Esophagus squamous epithelium (tissue), 5 donors: ENCODE results near the gene ADGRF4. TPM values are rescaled to one million over a fixed set of nuclear protein-coding genes. Genes with fewer than 3 reads are reported as not detected.

ENCODE experiments used
- DNase-seq: peaks from one replicate; lab custom pipeline; 2025; lab: John Stamatoyannopoulos, UW
- H3K27ac ChIP-seq, 4 donors: fragments of 200-600 bp; sonication (generic); one replicate each; pipeline ENCODE4 v1.5.1; 2016 to 2019; ENCODE audit warnings: mild to moderate bottlenecking in 1 of 4
- H3K27me3 ChIP-seq, 4 donors: fragments of 200-600 bp; sonication (generic); 1 replicate in 3 of 4; 2 replicates in 1 of 4; pipeline versions ENCODE4 v1.5.1 to v1.6.0; 2017 to 2021; ENCODE audit warnings: antibody characterized with exemption in 1 of 4
- H3K36me3 ChIP-seq, 3 donors: fragments of 200-600 bp; sonication (generic); one replicate each; pipeline ENCODE4 v1.5.1; 2016 to 2019
- H3K4me1 ChIP-seq, 3 donors: fragments of 200-600 bp; sonication (generic); one replicate each; pipeline ENCODE4 v1.5.1; 2017 to 2019
- H3K4me3 ChIP-seq, 4 donors: fragments of 200-600 bp; sonication (generic); 1 replicate in 3 of 4; 2 replicates in 1 of 4; pipeline ENCODE4 v1.5.1; 2016 to 2019; ENCODE audit warnings: mild to moderate bottlenecking in 2 of 4, moderate library complexity in 1 of 4
- H3K9me3 ChIP-seq, 3 donors: fragments of 200-600 bp; sonication (generic); one replicate each; pipeline ENCODE4 v1.5.1; 2016 to 2019
- POLR2A ChIP-seq, 4 donors: fragments of 450-650 bp; IDR thresholded peaks; one replicate each; pipeline ENCODE4 v1.6.1; 2017; ENCODE audit warnings: antibody characterized with exemption in 4 of 4, mild to moderate bottlenecking in 4 of 4, moderate library complexity in 3 of 4
- WGBS, 2 donors: methylation state at CpG; one replicate each; pipeline ENCODE4 v1.1.5; 2018; 5-methylcytosine and 5-hydroxymethylcytosine counted together
- intact Hi-C: fragments of 100-400 bp; cut with DNase I; formaldehyde crosslinking; loops from one replicate; pipeline ENCODE4 v1.15.0; 2022
- total RNA-seq, 4 donors: library from RNA; depleted of rRNA; stranded (reverse); fragments of >200 nt; gene quantifications; one replicate each; pipeline ENCODE4 v1.1.0, GENCODE V29; 2016
- TF ChIP-seq, protein P1 (sequence below), 6 experiments: fragments of 450-650 bp in 4 of 6; fragments of 200-600 bp in 2 of 6; sonication (generic) in 2 of 6; IDR thresholded peaks; one replicate each; pipeline ENCODE4 v1.5.1; 2016 to 2019; ENCODE audit warnings: antibody characterized with exemption in 6 of 6, mild to moderate bottlenecking in 4 of 6, moderate library complexity in 4 of 6
- donor health status: DM: yes; HTN: yes; CAD: no.

The ADGRF4 gene, protein sequence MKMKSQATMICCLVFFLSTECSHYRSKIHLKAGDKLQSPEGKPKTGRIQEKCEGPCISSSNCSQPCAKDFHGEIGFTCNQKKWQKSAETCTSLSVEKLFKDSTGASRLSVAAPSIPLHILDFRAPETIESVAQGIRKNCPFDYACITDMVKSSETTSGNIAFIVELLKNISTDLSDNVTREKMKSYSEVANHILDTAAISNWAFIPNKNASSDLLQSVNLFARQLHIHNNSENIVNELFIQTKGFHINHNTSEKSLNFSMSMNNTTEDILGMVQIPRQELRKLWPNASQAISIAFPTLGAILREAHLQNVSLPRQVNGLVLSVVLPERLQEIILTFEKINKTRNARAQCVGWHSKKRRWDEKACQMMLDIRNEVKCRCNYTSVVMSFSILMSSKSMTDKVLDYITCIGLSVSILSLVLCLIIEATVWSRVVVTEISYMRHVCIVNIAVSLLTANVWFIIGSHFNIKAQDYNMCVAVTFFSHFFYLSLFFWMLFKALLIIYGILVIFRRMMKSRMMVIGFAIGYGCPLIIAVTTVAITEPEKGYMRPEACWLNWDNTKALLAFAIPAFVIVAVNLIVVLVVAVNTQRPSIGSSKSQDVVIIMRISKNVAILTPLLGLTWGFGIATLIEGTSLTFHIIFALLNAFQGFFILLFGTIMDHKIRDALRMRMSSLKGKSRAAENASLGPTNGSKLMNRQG
- total RNA-seq, result 10 to 100 TPM; 16.8 to 26.1 (median 19.3) TPM

DNA sequence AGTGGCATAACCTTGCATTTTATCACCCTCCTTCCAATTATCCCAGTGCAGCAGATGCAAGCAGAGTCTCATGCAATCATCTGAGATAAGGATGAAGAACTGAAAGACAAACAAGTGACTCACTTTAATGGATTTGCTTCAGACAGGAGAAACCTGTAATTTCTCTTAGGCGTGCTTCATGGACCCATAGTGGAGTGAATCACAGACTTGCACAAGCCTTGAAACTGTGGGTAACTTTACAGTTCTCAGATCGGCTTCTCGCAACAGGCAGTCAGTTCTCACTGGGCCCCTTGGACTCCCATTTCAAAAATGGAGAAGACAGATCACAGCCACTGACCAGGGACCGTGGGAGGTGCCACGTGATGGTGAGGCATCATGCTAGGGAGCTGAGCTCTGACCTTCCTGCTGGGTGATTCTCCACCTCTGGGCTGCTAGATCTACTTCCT, at the start of gene ADGRF4:
ADGRF4 (plus strand) TSS at position 239 of the 446 bp plus-strand sequence. CDS start 8,666 bp downstream, outside the sequence.
- Histone ChIP-seq H3K36me3 (no peaks in the 10 kb centered on the region), H3K9me3 (no peaks in the 10 kb centered on the region), H3K27ac (peak within 1 kb of the TSS; percentile 80 to 86 (median 84)), H3K4me3 (peak within 1 kb of the TSS; percentile 27 to 53 (median 38)), H3K27me3 (no peaks in the 10 kb centered on the region), H3K4me1 (peaks cover 0 to 45% (median 9%) of the 10 kb centered on the region in 3 donors)
- no peak for DNase-seq
- WGBS, 2 donors, result 36 to 45% methylated on average over 3 to 5 of the region's 5 CpGs
- no peak for TF ChIP-seq POLR2A (IDR thresholded peaks at IDR 0.05)
- TF ChIP-seq, protein P1, sequence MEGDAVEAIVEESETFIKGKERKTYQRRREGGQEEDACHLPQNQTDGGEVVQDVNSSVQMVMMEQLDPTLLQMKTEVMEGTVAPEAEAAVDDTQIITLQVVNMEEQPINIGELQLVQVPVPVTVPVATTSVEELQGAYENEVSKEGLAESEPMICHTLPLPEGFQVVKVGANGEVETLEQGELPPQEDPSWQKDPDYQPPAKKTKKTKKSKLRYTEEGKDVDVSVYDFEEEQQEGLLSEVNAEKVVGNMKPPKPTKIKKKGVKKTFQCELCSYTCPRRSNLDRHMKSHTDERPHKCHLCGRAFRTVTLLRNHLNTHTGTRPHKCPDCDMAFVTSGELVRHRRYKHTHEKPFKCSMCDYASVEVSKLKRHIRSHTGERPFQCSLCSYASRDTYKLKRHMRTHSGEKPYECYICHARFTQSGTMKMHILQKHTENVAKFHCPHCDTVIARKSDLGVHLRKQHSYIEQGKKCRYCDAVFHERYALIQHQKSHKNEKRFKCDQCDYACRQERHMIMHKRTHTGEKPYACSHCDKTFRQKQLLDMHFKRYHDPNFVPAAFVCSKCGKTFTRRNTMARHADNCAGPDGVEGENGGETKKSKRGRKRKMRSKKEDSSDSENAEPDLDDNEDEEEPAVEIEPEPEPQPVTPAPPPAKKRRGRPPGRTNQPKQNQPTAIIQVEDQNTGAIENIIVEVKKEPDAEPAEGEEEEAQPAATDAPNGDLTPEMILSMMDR (IDR thresholded peaks at IDR 0.05), result no peak
- intact Hi-C loops, result no loop called here

DNA sequence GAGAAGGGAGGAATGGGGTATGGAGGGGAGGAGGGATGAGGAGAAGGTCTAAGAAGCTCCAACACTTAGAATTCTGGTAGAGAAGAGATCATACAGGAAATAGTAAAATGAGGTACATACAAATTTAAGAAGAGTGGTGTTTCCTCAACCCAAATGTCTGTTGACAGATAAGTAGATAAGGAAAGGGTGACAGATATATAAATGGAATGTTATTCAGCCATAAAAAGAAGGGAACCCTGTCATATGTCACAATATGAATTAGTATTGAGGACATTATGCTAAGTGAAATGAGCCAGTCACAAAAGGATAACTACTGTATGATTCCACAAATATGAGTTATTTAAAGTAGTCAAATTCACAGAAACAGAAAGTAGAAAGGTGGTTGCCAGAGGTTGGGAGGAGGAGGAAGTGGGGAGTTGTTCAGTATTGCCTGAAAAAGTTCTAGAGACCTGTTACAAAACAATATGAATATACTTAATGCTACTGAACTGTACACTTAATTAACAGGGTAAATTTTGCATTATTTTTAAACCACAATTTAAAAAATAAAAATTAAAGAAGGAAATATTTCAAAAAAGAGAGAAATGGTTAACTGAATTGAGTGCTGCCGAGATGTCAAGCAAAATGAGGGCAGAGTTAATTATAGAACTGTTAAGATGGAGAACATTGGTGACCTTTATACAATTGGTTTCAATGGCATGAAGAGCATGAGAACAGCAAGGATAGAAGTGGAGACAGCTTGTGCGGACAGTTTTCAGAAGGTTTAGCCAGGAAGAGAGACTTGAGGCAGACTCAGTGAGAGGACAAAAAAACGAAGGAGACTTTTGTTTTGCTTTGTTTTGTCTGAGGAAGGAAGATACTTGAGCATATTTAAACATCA, 47.6 kb upstream of the ADGRF4 start:
- DNase-seq, result no peak
- intact Hi-C loops, result no loop called here
- no peaks in the 10 kb centered on the region for H3K27me3 ChIP-seq
- no peaks in the 10 kb centered on the region for H3K36me3 ChIP-seq
- no peaks in the 10 kb centered on the region for H3K9me3 ChIP-seq
- no peak for TF ChIP-seq POLR2A (IDR thresholded peaks at IDR 0.05)
- TF ChIP-seq, protein P1 (IDR thresholded peaks at IDR 0.05), result no peak
- peaks cover 0 to 24% (median 0%) of the 10 kb centered on the region in 3 donors for H3K4me1 ChIP-seq
- peak overlapping the region in 1 of 4 donors; percentile 48 for H3K27ac ChIP-seq
- H3K4me3 ChIP-seq, result no peak overlapping the region
- 66 to 72% methylated on average over 3 of the region's 3 CpGs for WGBS, 2 donors

DNA sequence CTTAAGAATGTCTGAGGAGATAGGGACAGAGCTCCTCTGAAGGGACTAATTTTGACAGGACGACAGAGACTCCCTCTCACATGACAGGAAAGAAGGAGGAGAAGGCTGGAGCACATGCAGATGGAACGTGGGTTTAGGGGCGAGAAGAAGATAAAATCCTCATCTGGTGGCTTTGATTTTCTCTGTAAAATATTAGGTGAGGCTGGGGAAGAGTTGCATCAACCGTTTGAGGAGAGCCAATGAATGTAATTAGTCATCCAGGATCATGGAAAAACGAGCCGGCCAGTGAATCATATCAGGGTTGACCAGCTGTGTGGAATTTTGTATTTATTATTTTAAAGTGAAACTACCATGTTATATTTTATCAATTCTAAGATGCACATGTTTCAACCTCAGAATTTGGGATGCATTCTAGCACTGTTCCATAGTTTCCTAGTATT, 46.9 kb upstream of the ADGRF4 start:
- Histone ChIP-seq H3K27ac (peak overlapping the region in 1 of 4 donors; percentile 48), H3K4me1 (peaks cover 2 to 32% (median 4%) of the 10 kb centered on the region in 3 donors), H3K9me3 (no peaks in the 10 kb centered on the region), H3K36me3 (no peaks in the 10 kb centered on the region), H3K4me3 (no peak overlapping the region), H3K27me3 (no peaks in the 10 kb centered on the region)
- TF ChIP-seq POLR2A (IDR thresholded peaks at IDR 0.05), result no peak
- TF ChIP-seq, protein P1 (IDR thresholded peaks at IDR 0.05), result no peak
- DNase-seq, result no peak
- WGBS, 2 donors, result 25 to 28% methylated on average over 6 of the region's 6 CpGs
- intact Hi-C loops, result no loop called here

DNA sequence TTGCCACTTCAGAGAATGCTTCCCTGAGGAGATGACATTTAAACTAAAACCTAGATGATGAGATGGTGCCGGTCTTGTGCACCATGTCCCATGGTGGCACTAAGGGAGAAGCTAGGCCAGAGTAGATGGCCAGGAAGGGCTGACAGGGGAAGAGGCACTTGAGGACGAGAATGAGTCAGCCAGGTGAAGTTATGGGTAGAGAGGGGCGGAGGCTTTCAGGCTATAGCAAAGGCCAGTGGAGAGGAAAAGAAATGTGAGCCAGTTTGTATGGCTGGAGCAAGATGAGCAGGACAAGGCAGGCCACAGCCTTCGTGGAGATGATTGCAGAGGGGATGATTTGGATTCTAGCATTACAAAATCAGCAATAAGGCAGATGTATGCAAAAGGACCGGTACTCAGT, 44.7 kb upstream of the ADGRF4 start:
- H3K36me3 ChIP-seq, result no peaks in the 10 kb centered on the region
- H3K27ac ChIP-seq, result peak overlapping the region in 1 of 4 donors; percentile 39
- H3K4me1 ChIP-seq, result peaks cover 2 to 28% (median 4%) of the 10 kb centered on the region in 3 donors
- H3K4me3 ChIP-seq, result no peak overlapping the region
- H3K27me3 ChIP-seq, result no peaks in the 10 kb centered on the region
- 63 to 65% methylated on average over 5 of the region's 5 CpGs for WGBS, 2 donors
- intact Hi-C loops, result no loop called here
- TF ChIP-seq, protein P1 (IDR thresholded peaks at IDR 0.05), result no peak
- TF ChIP-seq POLR2A (IDR thresholded peaks at IDR 0.05), result no peak
- no peak for DNase-seq
- no peaks in the 10 kb centered on the region for H3K9me3 ChIP-seq
